Suppressor macrophage treated with lipopolysaccharide for 1 hour (primary cell): Measurements from ENCODE around the gene OSBPL10.

Experiments used
- DNase-seq, 3 donors: peaks; one replicate each; pipeline ENCODE4 v3.0.0-alpha.2; 2020 to 2022

Gene OSBPL10

DNA sequence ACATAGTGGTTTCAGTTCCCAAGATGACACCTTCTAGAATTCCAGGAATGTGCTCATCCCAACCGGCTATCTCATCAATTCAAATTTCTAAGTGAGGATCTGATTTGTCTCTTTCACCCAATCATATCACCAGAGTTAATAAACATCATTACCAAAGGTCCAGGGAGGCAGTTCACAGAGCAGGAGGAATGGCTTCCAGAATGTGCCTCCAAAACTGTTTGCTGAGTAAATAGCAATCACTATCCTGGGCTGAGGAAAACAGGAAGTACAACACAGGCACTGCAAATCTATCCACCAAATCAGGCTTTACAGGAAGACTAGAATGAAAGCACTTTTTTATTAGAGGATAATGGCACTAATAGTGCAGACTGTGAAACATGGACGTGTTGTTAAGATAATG is 61.5 kb downstream of the OSBPL10 start:
- DNase-seq = no peak

DNA sequence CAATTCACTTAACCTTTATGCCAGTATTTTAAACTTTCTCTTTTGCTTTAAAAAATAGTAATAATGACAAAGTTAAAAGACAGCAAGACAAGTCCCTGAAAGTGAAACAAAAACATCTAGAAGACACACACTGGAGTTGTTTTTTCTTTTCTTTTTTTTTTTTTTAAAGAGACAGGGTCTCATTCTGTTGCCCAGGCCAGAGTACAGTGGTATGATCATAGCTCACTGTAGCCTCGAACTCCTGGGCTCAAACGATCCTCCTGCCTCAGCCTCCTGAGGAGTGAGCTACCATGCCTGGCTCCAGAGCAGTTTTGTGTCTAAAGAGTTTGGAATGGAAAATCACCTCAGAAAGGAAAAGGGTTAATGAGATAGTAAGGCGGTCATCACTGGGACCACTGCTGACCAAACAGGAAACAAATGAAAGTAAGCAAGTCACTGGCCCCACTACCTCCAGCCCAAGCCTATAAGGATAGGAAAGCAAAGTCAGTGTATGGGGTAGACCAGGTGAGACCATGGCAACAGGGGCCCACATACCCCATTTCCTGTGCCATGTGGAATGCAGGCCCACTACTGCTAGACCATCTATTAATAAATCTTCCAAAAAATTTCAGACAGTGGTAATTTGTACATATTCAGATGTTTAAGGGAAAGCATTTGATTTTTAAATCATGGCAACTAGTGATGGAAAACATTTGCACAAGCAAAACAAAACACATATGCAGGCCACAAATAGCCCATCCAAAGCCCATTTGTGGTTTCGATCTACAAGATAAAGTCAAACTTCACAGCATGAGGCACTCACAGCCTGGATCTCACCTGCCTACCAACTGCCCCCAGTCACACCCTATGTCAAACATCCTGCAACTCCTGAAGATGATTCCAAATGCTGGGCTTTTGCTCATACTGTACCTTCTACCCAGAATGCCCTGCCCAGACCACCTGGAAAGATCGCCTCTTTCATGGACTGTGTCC is 62.6 kb downstream of the OSBPL10 start:
- DNase-seq = no peak

DNA sequence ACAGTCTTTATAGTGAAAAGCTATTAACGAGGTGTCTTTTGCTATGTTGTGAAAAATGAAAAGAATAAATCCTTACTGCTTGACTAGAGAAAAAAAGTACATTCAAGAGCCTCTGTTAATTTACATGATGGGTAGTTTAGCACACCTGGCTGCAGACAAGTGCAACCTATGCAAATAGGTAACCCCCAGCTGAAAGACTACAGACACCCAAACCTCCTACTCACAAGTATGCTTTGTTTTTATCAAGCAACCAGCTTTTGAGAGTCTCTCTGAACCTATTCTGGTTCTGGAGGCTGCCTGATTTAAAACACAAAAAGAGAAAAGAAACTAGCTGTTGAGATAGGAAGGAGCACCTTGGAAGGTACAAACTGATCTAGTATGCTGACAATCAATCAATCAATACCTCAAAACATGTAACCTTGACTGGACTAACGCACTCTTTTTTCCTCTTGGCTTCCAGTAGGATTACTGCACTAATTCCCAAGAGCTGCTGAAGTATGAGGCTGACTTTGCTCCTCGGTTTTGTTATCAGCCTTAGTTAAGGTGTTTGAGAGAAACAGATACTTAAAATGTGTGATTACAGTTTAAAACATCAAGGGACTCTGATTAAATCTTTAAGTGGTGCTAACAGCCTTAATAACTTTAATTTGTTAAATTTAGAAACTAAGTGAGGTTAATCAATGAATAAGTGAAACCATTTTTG is 63.6 kb downstream of the OSBPL10 start:
- DNase-seq = no peak

DNA sequence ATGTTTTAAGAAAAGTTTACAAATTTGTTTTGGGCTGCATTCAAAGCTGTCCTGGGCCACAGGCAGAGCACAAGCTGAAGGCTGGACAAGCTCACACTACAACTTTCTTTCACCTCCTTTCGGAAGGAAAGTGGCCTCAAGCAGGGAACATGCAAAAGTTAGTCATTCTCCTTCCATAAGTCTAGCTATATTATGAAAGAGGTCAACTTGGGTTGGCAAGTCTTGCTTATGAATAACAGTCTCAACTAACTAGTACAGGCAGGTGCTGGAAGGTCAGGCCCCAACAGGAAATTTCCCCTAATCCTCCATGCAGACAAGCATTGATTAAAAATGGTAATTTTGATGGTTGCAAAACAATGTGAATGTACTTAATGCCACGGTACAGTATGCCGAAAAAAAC is 69.4 kb downstream of the OSBPL10 start:
- DNase-seq = no peak

DNA sequence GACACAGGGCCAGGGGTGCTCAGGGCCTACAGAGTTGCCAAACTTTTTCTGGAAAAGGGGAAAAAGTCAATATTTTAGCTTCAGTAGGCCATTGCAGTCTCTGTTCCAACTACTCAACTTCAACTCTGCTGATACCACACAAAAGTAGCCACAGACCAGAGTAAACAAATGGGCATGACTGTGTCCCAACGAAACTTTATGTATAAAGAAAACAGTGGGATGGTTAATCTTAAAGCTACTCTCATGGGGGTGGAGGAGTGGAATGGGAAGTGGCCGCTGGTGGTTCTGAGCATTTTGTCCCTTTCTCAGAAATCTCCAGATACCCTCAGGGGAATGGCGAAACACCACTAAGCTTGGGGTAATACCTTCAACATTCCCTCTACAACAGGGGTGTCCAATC is 69.9 kb downstream of the OSBPL10 start:
- DNase-seq = no peak

DNA sequence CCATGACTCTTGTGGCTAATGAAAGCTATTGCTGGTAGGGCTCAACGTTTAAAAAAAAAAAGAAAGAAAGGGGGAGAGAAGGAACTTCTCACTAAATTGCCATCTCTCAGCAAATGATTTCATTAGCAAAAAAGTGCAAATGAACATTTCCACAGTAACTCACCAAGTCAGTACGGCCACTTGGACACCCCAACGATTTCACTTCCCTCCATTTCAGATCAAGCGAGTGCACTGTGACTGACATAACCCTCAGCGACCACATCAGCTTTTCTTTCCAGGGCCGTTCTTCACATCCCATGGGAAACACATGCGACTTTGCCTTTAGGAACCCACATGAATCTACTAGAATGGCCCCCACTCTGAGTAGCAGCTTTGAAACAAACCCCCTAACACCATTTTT is 71.6 kb downstream of the OSBPL10 start:
- DNase-seq = no peak

DNA sequence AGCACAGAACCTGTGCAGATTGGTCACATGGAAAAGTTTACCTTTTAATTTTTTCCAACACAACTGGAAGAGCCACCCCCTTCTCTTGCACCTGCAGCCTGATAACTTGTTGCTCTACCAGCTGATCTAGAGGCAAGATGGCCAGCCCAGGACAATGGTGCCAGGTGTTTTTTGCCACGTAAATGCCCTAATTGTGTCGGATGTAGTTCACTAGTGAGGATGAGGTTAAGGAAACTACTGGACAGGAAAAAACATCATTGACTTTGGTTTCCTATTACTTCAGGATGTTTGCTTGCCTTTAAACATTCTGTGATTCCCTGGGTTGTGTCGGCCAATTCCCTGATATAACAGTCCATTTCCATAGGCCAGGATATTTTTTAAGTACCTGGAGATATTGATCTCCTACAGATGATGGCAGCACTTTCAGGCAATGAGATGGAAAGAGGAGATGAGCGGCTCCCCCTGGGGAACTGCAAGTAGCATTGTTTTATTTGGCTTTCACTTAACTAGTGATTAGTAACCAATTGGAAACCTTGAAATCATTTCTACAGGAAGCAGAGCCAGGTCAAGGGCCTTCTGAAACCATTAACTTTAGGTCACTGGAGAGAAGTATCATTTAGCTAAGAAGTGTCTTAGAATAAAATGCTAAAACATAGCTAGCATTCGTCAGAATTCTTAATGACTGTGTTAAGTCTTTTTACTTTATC is 72.5 kb downstream of the OSBPL10 start:
- DNase-seq = no peak

DNA sequence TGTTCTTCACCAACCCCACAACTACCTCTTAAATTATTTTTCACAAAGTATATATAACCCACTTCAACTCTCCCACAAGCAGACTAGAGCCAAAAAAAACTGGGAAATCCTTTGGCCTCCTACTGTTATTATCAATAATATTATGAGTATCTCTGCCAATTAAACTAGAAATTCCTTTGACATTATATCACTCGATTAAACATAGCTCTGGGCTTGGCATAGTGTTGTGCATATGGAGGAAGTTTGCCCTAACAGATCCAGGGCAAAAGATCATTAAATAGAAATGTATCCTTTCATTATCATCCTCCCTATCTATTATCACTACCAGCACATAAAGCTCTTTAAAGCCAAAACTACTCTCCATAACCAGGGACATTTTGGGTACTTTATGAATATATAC is 74.9 kb downstream of the OSBPL10 start:
- no peak for DNase-seq

DNA sequence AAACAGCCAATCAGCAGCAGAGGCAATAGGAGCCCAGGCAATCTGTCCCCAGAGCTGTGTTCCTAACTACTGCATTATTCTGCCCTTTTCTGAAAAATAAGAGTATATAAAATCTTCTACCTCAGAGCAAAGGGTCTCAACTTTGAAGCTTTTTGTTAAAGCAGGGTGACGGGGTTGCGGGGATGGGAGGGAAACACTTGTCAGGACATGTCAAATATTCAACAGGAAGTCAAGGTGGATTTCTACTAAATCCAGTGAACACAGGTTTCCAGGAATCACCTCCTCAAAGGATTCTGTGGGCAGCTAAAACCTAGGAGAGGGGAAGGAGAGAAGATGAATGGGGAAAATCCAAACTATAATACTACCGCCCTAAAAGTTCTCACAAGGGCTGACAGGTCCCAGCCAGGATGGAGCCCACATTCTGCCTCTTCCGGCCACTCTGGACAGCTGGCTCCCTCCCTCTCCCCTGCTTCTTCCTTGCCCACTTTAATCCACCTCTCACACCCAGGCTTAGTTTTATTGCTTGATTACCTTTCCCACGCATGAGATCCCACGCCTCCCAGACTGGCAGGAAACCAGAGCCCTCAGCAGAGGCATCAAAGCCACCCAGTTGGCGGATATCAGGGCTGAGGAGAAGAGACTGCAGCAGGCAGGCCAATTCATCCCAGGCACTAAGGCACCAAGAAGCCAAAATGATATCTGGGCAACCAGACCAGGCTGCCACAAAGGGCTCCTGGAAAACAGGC is 77.2 kb downstream of the OSBPL10 start:
- no peak for DNase-seq

DNA sequence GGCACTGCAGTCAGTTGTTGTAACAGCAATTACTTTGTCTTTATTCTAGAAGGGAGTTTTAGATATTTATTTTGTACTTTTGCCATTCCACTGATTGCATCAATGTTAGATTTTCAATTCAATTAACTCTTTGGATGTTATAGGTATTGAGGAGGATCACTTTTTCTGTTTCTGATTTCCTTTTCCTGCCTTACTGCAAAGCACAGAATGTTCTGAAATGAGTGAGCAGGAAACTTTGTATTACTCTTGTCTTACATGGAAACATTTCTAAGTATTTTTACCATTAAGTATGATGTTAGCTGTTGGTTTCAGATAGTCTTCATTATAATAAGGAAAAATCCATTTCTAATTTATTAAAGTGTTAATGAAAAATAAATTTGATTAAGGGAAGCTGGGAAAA is 80.5 kb downstream of the OSBPL10 start:
- no peak for DNase-seq

DNA sequence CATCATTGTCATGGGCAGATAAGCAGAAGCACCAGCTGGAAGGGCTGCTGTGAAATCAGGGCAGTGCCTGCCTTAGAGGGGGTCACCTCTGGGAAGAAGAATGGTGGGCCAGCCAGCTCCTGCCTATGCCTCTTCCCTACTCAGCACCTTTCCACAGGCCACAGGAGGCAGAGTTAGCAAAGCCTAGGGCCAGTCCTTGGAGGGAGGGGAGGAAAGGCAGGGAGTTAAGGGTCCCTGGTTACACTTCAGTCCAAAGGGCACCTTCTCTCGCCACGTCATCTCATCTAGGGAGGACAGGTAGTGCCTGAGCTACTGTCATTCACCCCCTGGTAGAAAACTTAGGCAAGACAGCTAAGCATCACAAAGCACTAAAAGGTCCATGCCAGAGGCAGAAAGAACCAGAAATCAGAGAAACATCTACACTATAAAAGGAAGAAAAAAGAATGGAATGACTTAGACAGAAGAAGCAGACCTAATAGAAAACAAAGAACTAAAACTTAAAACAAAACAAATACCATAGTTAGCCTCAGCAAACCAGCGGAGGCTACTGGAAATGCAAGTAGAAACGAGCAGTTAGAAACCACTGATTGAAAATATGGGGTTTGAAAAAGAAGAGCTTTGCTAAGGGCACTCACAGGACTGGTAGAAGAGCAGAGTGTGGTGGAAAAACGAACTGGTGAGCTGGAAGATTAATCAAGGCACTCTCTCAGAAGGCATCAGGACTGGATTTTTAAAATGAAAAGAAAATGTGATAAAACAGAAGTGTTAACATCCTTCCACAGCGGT is 84.2 kb downstream of the OSBPL10 start:
- no peak for DNase-seq

DNA sequence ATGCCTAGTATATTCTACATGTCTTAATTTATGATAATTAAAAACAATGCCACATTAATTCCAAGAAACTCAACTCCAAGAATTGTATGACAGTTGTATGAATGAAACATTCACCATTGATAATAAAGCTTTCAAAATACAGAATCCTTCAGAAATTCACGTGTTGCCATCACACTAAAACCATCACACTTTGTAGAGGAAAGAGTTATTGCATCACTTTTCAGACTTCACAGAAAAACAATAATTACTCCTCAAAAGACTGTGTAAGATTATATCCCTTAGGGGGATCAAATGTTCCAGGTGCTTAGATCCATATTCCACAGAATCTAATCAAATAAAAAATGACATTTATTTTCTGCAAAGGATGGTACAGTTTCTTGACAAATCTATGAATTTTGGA is 85.0 kb downstream of the OSBPL10 start:
- DNase-seq = no peak

DNA sequence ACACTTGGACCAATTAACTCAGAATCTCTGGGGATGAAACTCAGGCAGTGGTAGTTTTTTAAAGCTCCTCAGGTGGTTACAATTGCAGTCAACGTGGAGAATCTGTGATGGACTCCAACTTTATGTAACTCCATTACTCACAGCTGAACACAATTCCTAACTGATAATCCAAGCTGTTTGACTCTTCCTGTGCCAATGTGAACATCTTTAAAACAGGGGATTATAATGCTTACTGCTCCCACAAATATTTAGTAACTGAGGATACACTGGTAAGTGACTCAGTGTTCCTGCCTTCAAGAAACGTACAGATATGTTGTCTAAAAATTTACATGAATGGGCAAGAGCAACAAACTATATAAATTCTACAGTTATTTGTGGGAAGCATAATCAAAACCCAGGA is 85.6 kb downstream of the OSBPL10 start:
- no peak for DNase-seq

DNA sequence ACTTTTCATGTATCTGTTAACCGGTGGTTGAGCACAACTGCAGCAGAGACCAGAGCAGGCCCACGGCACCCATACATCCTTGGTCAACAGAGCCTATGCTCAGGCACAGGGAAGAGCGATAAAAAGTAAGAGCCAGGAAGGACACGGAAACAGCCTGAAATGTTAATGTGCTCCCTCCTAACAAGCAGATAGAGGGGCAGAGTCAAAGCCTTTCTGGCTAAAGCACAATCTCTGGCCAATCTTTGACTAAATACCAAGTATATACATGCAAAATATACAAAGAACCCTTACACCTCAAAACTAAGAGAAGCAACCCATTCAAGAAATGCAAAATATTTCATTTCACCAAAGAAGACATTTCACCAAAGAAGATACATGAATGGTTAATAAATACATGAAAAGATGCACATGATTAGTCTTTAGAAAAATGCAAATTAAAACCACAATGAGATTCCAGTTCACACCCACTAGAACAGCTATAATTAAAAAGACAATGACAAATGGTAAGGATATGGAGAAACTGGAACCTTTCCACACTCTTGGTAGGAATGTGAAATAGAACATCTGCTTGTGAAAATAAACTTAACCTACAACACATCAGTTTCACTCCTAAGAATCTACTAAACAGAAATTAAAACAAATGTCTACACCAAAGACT is 88.0 kb downstream of the OSBPL10 start:
- no peak for DNase-seq

DNA sequence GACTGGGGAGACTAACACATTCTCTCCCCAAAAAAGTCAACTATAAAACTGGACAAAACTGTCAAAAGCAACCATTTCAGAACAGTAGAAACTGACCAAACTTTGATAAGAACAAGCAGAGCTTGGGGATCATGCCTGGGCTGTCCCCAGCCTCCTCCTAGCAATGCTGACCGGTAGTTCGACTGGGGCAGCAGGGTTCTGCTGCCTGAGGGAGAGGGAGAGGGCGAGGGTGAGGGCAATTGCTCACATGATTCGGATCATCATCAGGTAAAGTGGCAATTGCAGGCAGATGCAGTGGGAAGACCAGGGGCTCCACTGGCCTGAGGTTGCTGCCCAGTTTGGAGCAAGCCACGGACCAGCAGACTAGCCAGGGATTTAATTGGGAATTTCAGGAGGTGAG is 88.6 kb downstream of the OSBPL10 start:
- no peak for DNase-seq

DNA sequence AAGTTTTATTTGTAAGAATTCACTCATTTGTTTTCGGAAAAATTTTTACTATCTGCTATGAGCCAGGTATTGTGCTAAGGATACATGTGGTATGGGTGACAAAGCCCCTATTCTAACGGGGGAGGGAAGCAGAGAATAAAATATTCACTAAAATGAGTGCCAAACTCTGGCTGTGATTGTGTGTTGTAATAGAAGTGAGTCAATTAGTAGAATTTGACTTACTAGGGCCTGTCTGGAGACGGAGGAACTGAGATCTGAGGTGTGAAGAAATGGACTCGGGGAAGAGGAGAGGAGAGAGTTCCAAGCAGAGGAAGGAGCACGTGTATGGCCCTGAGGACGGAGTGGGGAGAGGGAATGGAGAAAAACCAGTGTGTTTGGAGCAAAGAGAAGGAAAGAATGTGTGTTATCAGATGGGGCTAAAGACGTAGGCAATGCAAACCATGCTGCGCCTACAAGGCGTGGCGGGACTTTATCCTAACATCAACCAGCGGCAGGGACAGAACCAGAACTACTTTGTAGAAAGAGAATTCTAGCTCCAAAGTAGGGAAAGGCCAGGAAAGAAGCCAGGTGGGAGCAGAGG is 89.1 kb downstream of the OSBPL10 start:
- no peak for DNase-seq

DNA sequence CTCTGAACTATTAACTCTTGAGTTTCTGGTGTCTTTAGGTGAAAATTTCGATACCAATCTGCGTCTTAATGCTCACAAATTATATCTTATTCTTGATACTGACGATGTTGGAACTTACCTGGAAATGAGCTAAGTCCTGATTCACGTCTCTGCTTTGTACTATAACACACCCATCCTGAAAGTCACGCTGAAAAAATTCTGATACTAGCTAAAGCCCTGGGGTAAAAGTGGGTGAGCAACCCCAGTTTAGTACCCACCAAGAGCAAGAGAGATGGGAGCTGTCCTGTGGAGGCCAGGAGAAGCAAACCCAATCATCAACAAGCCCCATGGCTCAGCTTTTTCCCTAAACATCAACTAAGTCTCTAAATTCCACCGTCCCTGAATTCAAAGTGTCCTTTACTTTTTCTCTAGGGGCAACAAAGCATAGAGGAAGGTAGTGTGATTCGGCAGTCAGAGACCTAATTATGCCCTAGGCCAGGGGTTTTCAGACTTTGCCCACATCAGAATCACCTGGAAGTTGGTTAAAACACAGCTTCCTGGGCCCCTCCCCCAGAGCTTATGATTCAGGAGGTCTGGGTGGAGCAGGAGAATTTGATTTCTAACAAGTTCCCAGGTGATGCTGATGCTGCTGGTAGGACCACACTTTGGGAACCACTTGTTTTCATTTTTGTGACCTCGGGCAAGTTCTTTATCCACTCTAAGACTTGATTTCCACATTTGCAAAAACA is 90.2 kb downstream of the OSBPL10 start:
- DNase-seq = no peak

DNA sequence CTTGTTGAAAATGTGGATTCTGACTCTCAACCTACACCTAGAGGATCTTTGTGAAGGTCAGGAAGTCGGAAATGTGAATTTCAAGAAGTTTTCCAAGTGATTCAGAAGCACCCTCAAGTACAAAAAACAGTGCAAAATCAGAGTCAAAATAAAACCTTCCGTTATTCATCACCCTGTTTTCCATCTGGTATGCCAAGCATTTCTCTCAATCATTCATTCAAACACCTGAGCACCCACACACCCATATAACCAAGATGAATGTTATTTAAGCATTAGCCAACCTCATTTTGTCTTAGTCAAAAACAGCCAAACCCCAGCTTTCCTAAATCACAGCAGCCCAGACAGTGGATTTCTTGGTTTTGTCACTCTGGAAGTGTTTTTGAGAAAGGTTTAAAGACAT is 91.1 kb downstream of the OSBPL10 start:
- no peak for DNase-seq

DNA sequence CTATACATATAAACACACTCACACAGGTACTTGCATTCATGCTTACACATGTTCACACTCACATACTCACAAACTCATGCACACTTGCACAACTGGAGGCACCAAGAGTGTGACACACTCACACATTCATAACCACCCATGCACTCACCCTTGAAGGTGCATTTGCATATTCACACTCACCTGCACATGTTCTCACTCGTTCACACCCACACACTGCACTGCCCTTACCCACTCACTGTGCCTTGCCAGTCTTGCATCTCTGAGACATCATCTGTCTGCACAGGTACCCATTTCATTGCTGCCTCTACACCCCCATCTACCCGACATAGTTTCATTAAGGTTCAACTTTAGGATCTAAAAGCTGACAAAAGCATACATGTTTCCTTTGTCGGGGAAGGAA is 95.8 kb downstream of the OSBPL10 start:
- DNase-seq = no peak

DNA sequence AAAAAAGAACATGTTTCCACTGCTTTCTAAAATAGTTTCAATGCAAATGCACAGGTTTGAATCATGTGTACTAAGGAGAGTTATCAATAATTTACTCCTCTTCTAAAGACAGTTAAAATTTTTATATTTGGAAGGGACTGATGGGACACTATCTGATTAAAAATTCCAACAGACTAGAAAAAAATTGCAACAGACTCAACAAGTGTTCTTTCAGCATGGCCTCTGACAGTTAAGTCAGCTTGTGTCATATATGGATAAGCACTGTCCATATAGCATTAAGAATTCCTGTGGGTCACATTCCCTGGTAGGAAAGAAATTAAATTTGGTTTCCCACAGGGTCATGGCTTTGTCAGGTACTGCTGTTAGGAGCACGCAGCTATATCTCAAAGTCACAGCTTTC is 96.8 kb downstream of the OSBPL10 start:
- DNase-seq = no peak
